ENCODE measurements around the gene ZNF148. TPM values are rescaled to one million over a fixed set of nuclear protein-coding genes. Genes with fewer than 3 reads are reported as not detected.
A peak's percentile ranks its signal among the peaks of the same experiment; 100 is the strongest.

Gene ZNF148
- total RNA-seq, 1 experiment from 2014 or later = 24.8 TPM

GRCh38 chr3:125229707-125230106 is 145.4 kb downstream of the ZNF148 start:
- no peaks in the 10 kb centered on the region for H3K27me3 Mint-ChIP-seq (ENCODE audit: low read depth)
- H3K4me1 ChIP-seq (ENCODE audit: insufficient read depth, low read length) = peaks cover 4% of the 10 kb centered on the region; the same call in 1 of the 2 replicates
- no peak overlapping the region for H3K9ac ChIP-seq (ENCODE audit: extremely low read depth, insufficient read length, low read length)
- H3K9me3 Mint-ChIP-seq = no peaks in the 10 kb centered on the region
- H2AK5ac ChIP-seq (ENCODE audit: insufficient read length, low read length) = no peak overlapping the region
- H3K27me3 ChIP-seq (ENCODE audit: insufficient read depth, low read length) = no peaks in the 10 kb centered on the region
- no peak overlapping the region for H3K14ac ChIP-seq (ENCODE audit: insufficient read depth, low read length)
- H3K27ac ChIP-seq (ENCODE audit: insufficient read length, low read depth, low read length) = no peak overlapping the region
- no peaks in the 10 kb centered on the region for H3K79me2 ChIP-seq (ENCODE audit: insufficient read depth, low read length)
- no peak overlapping the region for H3K4ac ChIP-seq (ENCODE audit: low read depth, low read length)
- H2AFZ ChIP-seq (ENCODE audit: low read length) = no peak overlapping the region
- H3T11ph ChIP-seq (ENCODE audit: low read length) = no peak overlapping the region
- H2BK120ac ChIP-seq (ENCODE audit: low read depth, low read length, poor library complexity, severe bottlenecking) = no peak overlapping the region
- H3K56ac ChIP-seq (ENCODE audit: insufficient read length, low read depth, low read length) = no peak overlapping the region
- H3K36me3 Mint-ChIP-seq (ENCODE audit: insufficient read depth in 1 of 3, low read depth in 3 of 3) = peaks cover 2 to 17% (median 15%) of the 10 kb centered on the region in 3 experiments; a peak in 5 of 7 replicates
- no peak overlapping the region for H4K91ac ChIP-seq (ENCODE audit: insufficient read length, low read depth, low read length)
- H2BK5ac ChIP-seq (ENCODE audit: insufficient read length, low read length) = no peak overlapping the region
- TF ChIP-seq CTCF (conservative IDR thresholded peaks at IDR 0.05) = no peak
- H3K4me3 Mint-ChIP-seq = no peak overlapping the region
- H3K4me1 Mint-ChIP-seq = peaks cover 6 to 11% of the 10 kb centered on the region in 2 experiments
- no peaks in the 10 kb centered on the region for H3K9me3 ChIP-seq (ENCODE audit: control insufficient read depth, low read depth, low read length)
- H3K79me1 ChIP-seq (ENCODE audit: insufficient read depth, low read depth, low read length, poor library complexity, severe bottlenecking) = no peaks in the 10 kb centered on the region
- no peak overlapping the region for H3K23ac ChIP-seq (ENCODE audit: insufficient read length, low read depth, low read length)
- no peak overlapping the region for H4K8ac ChIP-seq (replicated peaks; ENCODE audit: insufficient read length, low read depth, low read length)
- no peak overlapping the region for H2BK12ac ChIP-seq (ENCODE audit: insufficient read length, low read depth, low read length)
- H3K18ac ChIP-seq (ENCODE audit: insufficient read length, low read depth, low read length) = no peak overlapping the region
- no CpG with 5 or more reads among the region's 1 CpG for WGBS (ENCODE audit: extremely low coverage, insufficient read length, low lambda C conversion rate)
- H4K5ac ChIP-seq (ENCODE audit: insufficient read length, low read depth, low read length) = no peak overlapping the region
- no peak overlapping the region for H3K4me2 ChIP-seq (ENCODE audit: insufficient read depth, insufficient read length, low read length)
- no peaks in the 10 kb centered on the region for H4K20me1 ChIP-seq (ENCODE audit: control insufficient read depth, insufficient read depth, insufficient read length)
- H2BK15ac ChIP-seq (ENCODE audit: low read depth, low read length) = no peak overlapping the region
- H3K23me2 ChIP-seq (ENCODE audit: insufficient read length, low read depth, low read length, poor library complexity, severe bottlenecking) = no peaks in the 10 kb centered on the region
- no peak for DNase-seq
- no peak overlapping the region for H2BK20ac ChIP-seq (ENCODE audit: low read depth, low read length, poor library complexity, severe bottlenecking)
- peak overlapping the region in 1 of 3 experiments; percentile 84; a peak in 2 of 7 replicates for H3K27ac Mint-ChIP-seq

Data from H9 (cell line).